Mesendoderm (in vitro differentiated cells): Measurements from ENCODE around the gene AGBL1.

ENCODE experiments used
- DNase-seq: peaks from one replicate; pipeline ENCODE4 v3.0.0; 2013
- H2AK5ac ChIP-seq: 2 replicates; pipeline ENCODE4 v1.6.1; 2013; ENCODE audit warnings: low read length, inconsistent platforms
- H2BK120ac ChIP-seq: 2 replicates; pipeline ENCODE4 v1.6.1; 2013; ENCODE audit warnings: low read depth, mild to moderate bottlenecking, low read length, moderate library complexity, mixed read lengths
- H2BK15ac ChIP-seq: replicated peaks from 2 replicates; pipeline ENCODE4 v1.6.1; 2013; ENCODE audit warnings: low read depth, mild to moderate bottlenecking, moderate library complexity
- H2BK5ac ChIP-seq: 2 replicates; pipeline ENCODE4 v1.6.1; 2013; ENCODE audit warnings: low read length, inconsistent platforms
- H3K18ac ChIP-seq: 2 replicates; pipeline ENCODE4 v1.6.1; 2013; ENCODE audit warnings: mild to moderate bottlenecking, low read length, mixed read lengths
- H3K23ac ChIP-seq: one replicate; pipeline ENCODE4 v1.6.1; 2013; ENCODE audit warnings: low read length
- H3K27ac ChIP-seq: 2 replicates; pipeline ENCODE4 v1.5.1; 2013; ENCODE audit warnings: low read depth, mild to moderate bottlenecking, inconsistent platforms, low read length, moderate library complexity
- H3K27me3 ChIP-seq: 2 replicates; pipeline ENCODE4 v1.6.1; 2013; ENCODE audit warnings: low read length, control low read depth, mild to moderate bottlenecking, inconsistent platforms; ENCODE audit not compliant: insufficient read depth, poor library complexity
- H3K36me3 ChIP-seq: 2 replicates; pipeline ENCODE4 v1.6.1; 2013; ENCODE audit warnings: low read length, inconsistent platforms; ENCODE audit not compliant: control insufficient read depth, insufficient read depth
- H3K4ac ChIP-seq: one replicate; pipeline ENCODE4 v1.6.1; 2013; ENCODE audit warnings: low read depth, mild to moderate bottlenecking, low read length, moderate library complexity
- H3K4me1 ChIP-seq: 2 replicates; pipeline ENCODE4 v1.6.1; 2013; ENCODE audit warnings: low read depth, low read length, inconsistent platforms; ENCODE audit not compliant: control insufficient read depth
- H3K4me2 ChIP-seq: 2 replicates; pipeline ENCODE4 v1.6.1; 2013; ENCODE audit warnings: low read length
- H3K4me3 ChIP-seq: 2 replicates; pipeline ENCODE4 v1.5.1; 2013; ENCODE audit warnings: mild to moderate bottlenecking, low read length
- H3K56ac ChIP-seq: one replicate; pipeline ENCODE4 v1.6.1; 2013; ENCODE audit warnings: low read length
- H3K79me1 ChIP-seq: 2 replicates; pipeline ENCODE4 v1.6.1; 2013; ENCODE audit warnings: low read length, inconsistent platforms
- H3K79me2 ChIP-seq: 2 replicates; pipeline ENCODE4 v1.6.1; 2013; ENCODE audit warnings: mild to moderate bottlenecking, low read length; ENCODE audit not compliant: control insufficient read depth, insufficient read depth
- H3K9ac ChIP-seq: 2 replicates; pipeline ENCODE4 v1.6.1; 2013; ENCODE audit warnings: low read length, inconsistent platforms
- H4K5ac ChIP-seq: one replicate; pipeline ENCODE4 v1.6.1; 2013; ENCODE audit warnings: low read length
- H4K8ac ChIP-seq: one replicate; pipeline ENCODE4 v1.6.1; 2013; ENCODE audit warnings: low read depth, mild to moderate bottlenecking, control low read depth, low read length, moderate library complexity
- WGBS: extraction: QIAGEN DNeasy Blood & Tissue Kit; methylation state at CpG from one replicate; pipeline ENCODE4 v1.1.7; 2013; ENCODE audit warnings: low lambda C conversion rate, missing lambda C conversion rate; ENCODE audit not compliant: insufficient coverage; ENCODE audit errors: extremely low coverage; 5-methylcytosine and 5-hydroxymethylcytosine counted together

The AGBL1 gene

GRCh38 chr15:86846036-86846435 lies 766.4 kb downstream of the AGBL1 start:
- H3K4me3 ChIP-seq = no peak overlapping the region
- no peak for DNase-seq
- H3K56ac ChIP-seq = no peak overlapping the region
- H3K4ac ChIP-seq = no peak overlapping the region
- H4K5ac ChIP-seq = no peak overlapping the region
- H2AK5ac ChIP-seq = no peak overlapping the region
- no CpG with 5 or more reads among the region's 2 CpGs for WGBS
- no peak overlapping the region for H3K9ac ChIP-seq
- no peaks in the 10 kb centered on the region for H3K27me3 ChIP-seq
- H3K27ac ChIP-seq = no peak overlapping the region
- no peak overlapping the region for H3K18ac ChIP-seq
- H4K8ac ChIP-seq = no peak overlapping the region
- H3K4me2 ChIP-seq = no peak overlapping the region
- H2BK15ac ChIP-seq = no peak overlapping the region
- no peaks in the 10 kb centered on the region for H3K36me3 ChIP-seq
- H2BK5ac ChIP-seq = no peak overlapping the region
- no peaks in the 10 kb centered on the region for H3K79me1 ChIP-seq
- H3K79me2 ChIP-seq = no peaks in the 10 kb centered on the region
- H3K4me1 ChIP-seq = no peaks in the 10 kb centered on the region
- H3K23ac ChIP-seq = no peak overlapping the region
- no peak overlapping the region for H2BK120ac ChIP-seq

GRCh38 chr15:86849136-86849535 lies 769.5 kb downstream of the AGBL1 start:
- DNase-seq = no peak
- WGBS = no CpG with 5 or more reads among the region's 5 CpGs
- no peak overlapping the region for H2BK120ac ChIP-seq
- no peak overlapping the region for H3K27ac ChIP-seq
- no peaks in the 10 kb centered on the region for H3K79me1 ChIP-seq
- H3K79me2 ChIP-seq = no peaks in the 10 kb centered on the region
- H4K5ac ChIP-seq = no peak overlapping the region
- no peaks in the 10 kb centered on the region for H3K27me3 ChIP-seq
- H3K4me3 ChIP-seq = no peak overlapping the region
- no peak overlapping the region for H4K8ac ChIP-seq
- no peak overlapping the region for H2BK5ac ChIP-seq
- H3K4me2 ChIP-seq = no peak overlapping the region
- no peak overlapping the region for H3K23ac ChIP-seq
- H3K18ac ChIP-seq = no peak overlapping the region
- H2BK15ac ChIP-seq = no peak overlapping the region
- H3K4ac ChIP-seq = no peak overlapping the region
- H3K56ac ChIP-seq = no peak overlapping the region
- no peaks in the 10 kb centered on the region for H3K36me3 ChIP-seq
- no peak overlapping the region for H2AK5ac ChIP-seq
- no peak overlapping the region for H3K9ac ChIP-seq
- no peaks in the 10 kb centered on the region for H3K4me1 ChIP-seq

- H3K4me2 ChIP-seq = no peak overlapping the region
- H2BK15ac ChIP-seq = no peak overlapping the region
- no peaks in the 10 kb centered on the region for H3K4me1 ChIP-seq
- no peak overlapping the region for H4K8ac ChIP-seq
- no peak overlapping the region for H3K4ac ChIP-seq
- H2BK120ac ChIP-seq = no peak overlapping the region
- no peaks in the 10 kb centered on the region for H3K27me3 ChIP-seq
- H3K27ac ChIP-seq = no peak overlapping the region
- H2AK5ac ChIP-seq = no peak overlapping the region
- peak; percentile 17 for DNase-seq
- H3K9ac ChIP-seq = no peak overlapping the region
- no CpG with 5 or more reads among the region's 6 CpGs for WGBS
- H3K23ac ChIP-seq = no peak overlapping the region
- H3K4me3 ChIP-seq = no peak overlapping the region
- H3K18ac ChIP-seq = no peak overlapping the region
- H3K79me2 ChIP-seq = no peaks in the 10 kb centered on the region
- H3K56ac ChIP-seq = no peak overlapping the region
- H4K5ac ChIP-seq = no peak overlapping the region
- H3K79me1 ChIP-seq = no peaks in the 10 kb centered on the region
- no peaks in the 10 kb centered on the region for H3K36me3 ChIP-seq
- no peak overlapping the region for H2BK5ac ChIP-seq
These were observed 770.1 kb downstream of the AGBL1 start for GRCh38 chr15:86849558-86850285.

GRCh38 chr15:86850939-86851338 lies 771.3 kb downstream of the AGBL1 start:
- H3K56ac ChIP-seq = no peak overlapping the region
- no peaks in the 10 kb centered on the region for H3K36me3 ChIP-seq
- no peak overlapping the region for H3K23ac ChIP-seq
- no peak overlapping the region for H2BK120ac ChIP-seq
- H3K27me3 ChIP-seq = no peaks in the 10 kb centered on the region
- H3K79me1 ChIP-seq = no peaks in the 10 kb centered on the region
- H2BK5ac ChIP-seq = no peak overlapping the region
- no peaks in the 10 kb centered on the region for H3K79me2 ChIP-seq
- H2AK5ac ChIP-seq = no peak overlapping the region
- H4K8ac ChIP-seq = no peak overlapping the region
- H3K18ac ChIP-seq = no peak overlapping the region
- no peak for DNase-seq
- no peak overlapping the region for H3K4me2 ChIP-seq
- no peaks in the 10 kb centered on the region for H3K4me1 ChIP-seq
- no peak overlapping the region for H2BK15ac ChIP-seq
- H3K4me3 ChIP-seq = no peak overlapping the region
- H3K4ac ChIP-seq = no peak overlapping the region
- H3K27ac ChIP-seq = no peak overlapping the region
- no CpG with 5 or more reads among the region's 1 CpG for WGBS
- H4K5ac ChIP-seq = no peak overlapping the region
- H3K9ac ChIP-seq = no peak overlapping the region

GRCh38 chr15:86852741-86853140 lies 773.1 kb downstream of the AGBL1 start:
- no peak overlapping the region for H2BK15ac ChIP-seq
- no peak overlapping the region for H3K4me3 ChIP-seq
- H3K79me2 ChIP-seq = no peaks in the 10 kb centered on the region
- H3K79me1 ChIP-seq = no peaks in the 10 kb centered on the region
- H2AK5ac ChIP-seq = no peak overlapping the region
- no peak overlapping the region for H3K18ac ChIP-seq
- H3K27me3 ChIP-seq = no peaks in the 10 kb centered on the region
- no peak overlapping the region for H3K4ac ChIP-seq
- no peak overlapping the region for H3K9ac ChIP-seq
- no peak overlapping the region for H4K8ac ChIP-seq
- no CpG with 5 or more reads among the region's 2 CpGs for WGBS
- H3K4me1 ChIP-seq = no peaks in the 10 kb centered on the region
- H3K23ac ChIP-seq = no peak overlapping the region
- H4K5ac ChIP-seq = no peak overlapping the region
- H3K27ac ChIP-seq = no peak overlapping the region
- DNase-seq = no peak
- H2BK5ac ChIP-seq = no peak overlapping the region
- H3K4me2 ChIP-seq = no peak overlapping the region
- H3K36me3 ChIP-seq = no peaks in the 10 kb centered on the region
- no peak overlapping the region for H2BK120ac ChIP-seq
- no peak overlapping the region for H3K56ac ChIP-seq

GRCh38 chr15:86854176-86854575 lies 774.5 kb downstream of the AGBL1 start:
- DNase-seq = no peak
- no peak overlapping the region for H3K27ac ChIP-seq
- no peak overlapping the region for H3K4me3 ChIP-seq
- H2BK15ac ChIP-seq = no peak overlapping the region
- H3K4ac ChIP-seq = no peak overlapping the region
- H3K27me3 ChIP-seq = no peaks in the 10 kb centered on the region
- no peaks in the 10 kb centered on the region for H3K79me1 ChIP-seq
- no peaks in the 10 kb centered on the region for H3K36me3 ChIP-seq
- H3K9ac ChIP-seq = no peak overlapping the region
- no CpG with 5 or more reads among the region's 1 CpG for WGBS
- H4K8ac ChIP-seq = no peak overlapping the region
- H2BK5ac ChIP-seq = no peak overlapping the region
- H2AK5ac ChIP-seq = no peak overlapping the region
- H3K79me2 ChIP-seq = no peaks in the 10 kb centered on the region
- H3K18ac ChIP-seq = no peak overlapping the region
- H4K5ac ChIP-seq = no peak overlapping the region
- H2BK120ac ChIP-seq = no peak overlapping the region
- H3K23ac ChIP-seq = no peak overlapping the region
- H3K4me2 ChIP-seq = no peak overlapping the region
- H3K4me1 ChIP-seq = no peaks in the 10 kb centered on the region
- H3K56ac ChIP-seq = no peak overlapping the region
